ENCODE measurements around the gene FCAMR.

DNA sequence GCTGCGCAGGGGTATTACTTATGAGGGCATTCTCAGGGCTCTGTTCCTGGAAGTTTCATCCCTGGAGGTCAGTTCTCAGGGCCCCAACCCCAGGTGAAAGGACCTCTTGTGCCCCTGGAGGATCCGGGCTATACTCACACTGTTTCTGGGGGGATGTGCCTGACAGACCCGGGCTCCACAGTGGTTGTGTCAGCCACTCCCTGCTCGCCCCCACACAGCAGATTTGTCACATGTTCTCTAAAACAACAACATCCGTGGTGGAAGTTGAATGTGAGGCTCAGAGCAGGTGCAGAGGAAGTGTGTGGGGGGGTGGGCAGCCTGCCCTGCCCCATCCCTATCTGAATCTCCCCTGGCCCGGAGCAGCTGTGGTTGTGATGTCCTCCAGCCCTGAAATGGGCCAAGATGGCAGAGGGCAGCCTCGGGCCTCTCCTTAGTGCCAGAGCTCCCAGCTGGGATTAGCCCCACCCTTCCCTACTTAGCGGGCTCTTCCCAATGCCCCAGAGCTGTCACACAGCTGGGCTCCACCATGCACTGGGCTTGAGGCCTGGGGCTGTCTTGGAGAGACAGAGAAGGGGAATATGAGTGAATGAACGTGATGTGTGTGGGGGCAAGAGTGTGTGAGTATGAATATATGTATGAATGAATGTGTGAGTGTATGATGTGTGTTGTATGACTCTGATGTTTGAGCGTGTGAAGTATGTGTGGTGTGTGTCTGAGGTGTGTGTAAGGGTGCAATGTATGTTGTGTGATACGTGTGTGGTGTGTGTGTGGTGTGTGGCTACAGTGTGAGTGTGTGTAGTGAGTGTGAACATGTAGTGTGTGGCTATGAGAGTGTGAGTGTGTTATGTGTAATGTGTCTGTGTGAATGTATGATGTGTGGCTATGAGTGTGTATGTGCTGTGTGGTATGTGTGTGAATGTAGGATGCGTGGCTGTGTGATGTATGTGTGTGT is 47.0 kb downstream of the FCAMR start:
- TF ChIP-seq CTCF (IDR thresholded peaks at IDR 0.05), result no peak
- TF ChIP-seq POLR2A (IDR thresholded peaks at IDR 0.05), result no peak
